ENCODE data around the gene ZNF12.

ZNF12 gene

GRCh38 chr7:6649241-6649961 is 57.3 kb downstream of the ZNF12 start:
- TF ChIP-seq TCF12 (IDR thresholded peaks at IDR 0.05; ENCODE audit: low read depth) (no peak), TEAD4 (IDR thresholded peaks at IDR 0.05) (no peak), USF1 (IDR thresholded peaks at IDR 0.05) (no peak), EGR1 (IDR thresholded peaks at IDR 0.05) (no peak), RAD21 (IDR thresholded peaks at IDR 0.05; ENCODE audit: low read depth) (no peak)

- TF ChIP-seq TAF1 (IDR thresholded peaks at IDR 0.05; ENCODE audit: low read depth): no peak
- TF ChIP-seq EP300 (IDR thresholded peaks at IDR 0.05; ENCODE audit: borderline replicate concordance): no peak
- no peak for TF ChIP-seq YY1 (IDR thresholded peaks at IDR 0.05; ENCODE audit: low read depth)
- no peak for TF ChIP-seq NFIC (IDR thresholded peaks at IDR 0.05)
- TF ChIP-seq ZBTB7A (IDR thresholded peaks at IDR 0.05; ENCODE audit: low read depth): no peak
- TF ChIP-seq CREB1 (IDR thresholded peaks at IDR 0.05; ENCODE audit: low read depth): no peak
- TF ChIP-seq TEAD4 (IDR thresholded peaks at IDR 0.05): no peak
- no peak for TF ChIP-seq CEBPB (IDR thresholded peaks at IDR 0.05)
- TF ChIP-seq EGR1 (IDR thresholded peaks at IDR 0.05): no peak
- TF ChIP-seq MAX (IDR thresholded peaks at IDR 0.05): no peak
- TF ChIP-seq REST (IDR thresholded peaks at IDR 0.05; ENCODE audit: low read depth): no peak
- TF ChIP-seq RAD21 (IDR thresholded peaks at IDR 0.05; ENCODE audit: low read depth): no peak
- TF ChIP-seq TCF12 (IDR thresholded peaks at IDR 0.05; ENCODE audit: low read depth): no peak
- TF ChIP-seq FOXM1 (IDR thresholded peaks at IDR 0.05; ENCODE audit: borderline replicate concordance, low read depth): no peak
- TF ChIP-seq USF1 (IDR thresholded peaks at IDR 0.05): no peak
Measured at GRCh38 chr7:6648815-6649104, 58.0 kb downstream of the ZNF12 start.

- TF ChIP-seq CREB1 (IDR thresholded peaks at IDR 0.05; ENCODE audit: low read depth): no peak
- no peak for TF ChIP-seq TCF12 (IDR thresholded peaks at IDR 0.05; ENCODE audit: low read depth)
- TF ChIP-seq TAF1 (IDR thresholded peaks at IDR 0.05; ENCODE audit: low read depth): no peak
- no peak for TF ChIP-seq USF1 (IDR thresholded peaks at IDR 0.05)
- no peak for TF ChIP-seq EGR1 (IDR thresholded peaks at IDR 0.05)
- no peak for TF ChIP-seq RAD21 (IDR thresholded peaks at IDR 0.05; ENCODE audit: low read depth)
- TF ChIP-seq ZBTB7A (IDR thresholded peaks at IDR 0.05; ENCODE audit: low read depth): no peak
- no peak for TF ChIP-seq NFIC (IDR thresholded peaks at IDR 0.05)
- no peak for TF ChIP-seq FOXM1 (IDR thresholded peaks at IDR 0.05; ENCODE audit: borderline replicate concordance, low read depth)
- no peak for TF ChIP-seq MAX (IDR thresholded peaks at IDR 0.05)
- TF ChIP-seq YY1 (IDR thresholded peaks at IDR 0.05; ENCODE audit: low read depth): no peak
- TF ChIP-seq CEBPB (IDR thresholded peaks at IDR 0.05): no peak
Measured at GRCh38 chr7:6648066-6648814, 58.5 kb downstream of the ZNF12 start.

- TF ChIP-seq ZBTB7A (IDR thresholded peaks at IDR 0.05; ENCODE audit: low read depth) (no peak), EP300 (IDR thresholded peaks at IDR 0.05; ENCODE audit: borderline replicate concordance) (no peak), YY1 (IDR thresholded peaks at IDR 0.05; ENCODE audit: low read depth) (no peak), NFIC (IDR thresholded peaks at IDR 0.05) (no peak)
Measured at GRCh38 chr7:6647541-6647940, 59.2 kb downstream of the ZNF12 start.

GRCh38 chr7:6647080-6647479 is 59.7 kb downstream of the ZNF12 start:
- TF ChIP-seq FOXM1 (IDR thresholded peaks at IDR 0.05; ENCODE audit: borderline replicate concordance, low read depth): no peak

GRCh38 chr7:6646465-6646864 is 60.3 kb downstream of the ZNF12 start:
- TF ChIP-seq ZBTB7A (IDR thresholded peaks at IDR 0.05; ENCODE audit: low read depth) (no peak), FOXM1 (IDR thresholded peaks at IDR 0.05; ENCODE audit: borderline replicate concordance, low read depth) (no peak), REST (IDR thresholded peaks at IDR 0.05; ENCODE audit: low read depth) (no peak)

Data from Ishikawa (cell line).